IMR-90 (cell line): ENCODE results near the gene LBHD2.

ENCODE experiments used
- CEBPB ChIP-seq: IDR thresholded peaks from 2 replicates; pipeline ENCODE4 v1.6.1; 2012; ENCODE audit warnings: low read depth, low read length, improper control_type of control experiment
- CTCF ChIP-seq: conservative IDR thresholded peaks from 2 replicates; pipeline ENCODE4 v1.5.1; 2012; ENCODE audit warnings: mild to moderate bottlenecking, low read depth, low read length, improper control_type of control experiment
- ELK1 ChIP-seq: fragments of 150-350 bp; IDR thresholded peaks from 2 replicates; pipeline ENCODE4 v1.6.1; 2016; ENCODE audit warnings: low read depth, mild to moderate bottlenecking, low read length, moderate library complexity, borderline replicate concordance
- FOS ChIP-seq: fragments of 150-350 bp; IDR thresholded peaks from 2 replicates; pipeline ENCODE4 v1.6.1; 2016; ENCODE audit warnings: low read depth, low read length
- MAFK ChIP-seq: IDR thresholded peaks from 2 replicates; pipeline ENCODE4 v1.6.1; 2012; ENCODE audit warnings: low read depth, low read length, improper control_type of control experiment
- MAZ ChIP-seq: IDR thresholded peaks from 2 replicates; pipeline ENCODE4 v1.6.1; 2012; ENCODE audit warnings: low read depth, mild to moderate bottlenecking, low read length, improper control_type of control experiment, moderate library complexity, borderline replicate concordance
- POLR2A ChIP-seq: IDR thresholded peaks from 2 replicates; pipeline ENCODE4 v1.6.1; 2012; ENCODE audit warnings: mild to moderate bottlenecking, low read depth, low read length
- RAD21 ChIP-seq: IDR thresholded peaks from 2 replicates; pipeline ENCODE4 v1.6.1; 2012; ENCODE audit warnings: low read length, improper control_type of control experiment
- RCOR1 ChIP-seq: IDR thresholded peaks from 2 replicates; pipeline ENCODE4 v1.6.1; 2012; ENCODE audit warnings: mild to moderate bottlenecking, low read length, improper control_type of control experiment; ENCODE audit not compliant: insufficient replicate concordance
- RFX5 ChIP-seq: IDR thresholded peaks from 2 replicates; pipeline ENCODE4 v1.8.0; 2012; ENCODE audit warnings: low read depth, mild to moderate bottlenecking, low read length, moderate library complexity
- SMC3 ChIP-seq: fragments of 150-350 bp; IDR thresholded peaks from 2 replicates; pipeline ENCODE4 v1.6.1; 2016; ENCODE audit warnings: low read depth, mild to moderate bottlenecking, antibody characterized with exemption, low read length, moderate library complexity
- USF2 ChIP-seq: fragments of 150-350 bp; IDR thresholded peaks from 2 replicates; pipeline ENCODE4 v1.6.1; 2017; ENCODE audit warnings: mild to moderate bottlenecking, antibody characterized with exemption, low read length, low read depth

- no peak for TF ChIP-seq MAFK
- no peak for TF ChIP-seq USF2
- no peak for TF ChIP-seq CTCF
- no peak for TF ChIP-seq ELK1
- TF ChIP-seq POLR2A, result no peak
- TF ChIP-seq RAD21, result no peak
- TF ChIP-seq SMC3, result no peak
- TF ChIP-seq RCOR1, result no peak
- no peak for TF ChIP-seq FOS
- no peak for TF ChIP-seq CEBPB
- no peak for TF ChIP-seq MAZ
- no peak for TF ChIP-seq RFX5
These were observed 43.3 kb downstream of the LBHD2 start for GRCh38 chr14:103127356-103127755.
